GM19025 (cell line): ENCODE measurements around the gene CLIC6.

Experiments
- ATAC-seq: cut with Tn5 transposase; IDR thresholded peaks from one replicate; pipeline ENCODE4 v1.9.1; 2021; ENCODE audit warnings: mild to moderate bottlenecking, low read depth, moderate library complexity; ENCODE audit not compliant: unreplicated experiment

CLIC6 gene

GRCh38 chr21:34748862-34749261, 80.1 kb downstream of the CLIC6 start:
- ATAC-seq = no peak

GRCh38 chr21:34754690-34755647, 86.2 kb downstream of the CLIC6 start:
- ATAC-seq = no peak

GRCh38 chr21:34761758-34762330, 93.0 kb downstream of the CLIC6 start:
- ATAC-seq = no peak

- no peak for ATAC-seq
These were observed 94.0 kb downstream of the CLIC6 start for GRCh38 chr21:34762786-34763185.

- ATAC-seq = no peak
These were observed 96.0 kb downstream of the CLIC6 start for GRCh38 chr21:34764715-34765284.

GRCh38 chr21:34765619-34766018, 96.8 kb downstream of the CLIC6 start:
- no peak for ATAC-seq

GRCh38 chr21:34766862-34767261, 98.1 kb downstream of the CLIC6 start:
- ATAC-seq = no peak
